Measurements from ENCODE around the gene PLA2G4B.

DNA sequence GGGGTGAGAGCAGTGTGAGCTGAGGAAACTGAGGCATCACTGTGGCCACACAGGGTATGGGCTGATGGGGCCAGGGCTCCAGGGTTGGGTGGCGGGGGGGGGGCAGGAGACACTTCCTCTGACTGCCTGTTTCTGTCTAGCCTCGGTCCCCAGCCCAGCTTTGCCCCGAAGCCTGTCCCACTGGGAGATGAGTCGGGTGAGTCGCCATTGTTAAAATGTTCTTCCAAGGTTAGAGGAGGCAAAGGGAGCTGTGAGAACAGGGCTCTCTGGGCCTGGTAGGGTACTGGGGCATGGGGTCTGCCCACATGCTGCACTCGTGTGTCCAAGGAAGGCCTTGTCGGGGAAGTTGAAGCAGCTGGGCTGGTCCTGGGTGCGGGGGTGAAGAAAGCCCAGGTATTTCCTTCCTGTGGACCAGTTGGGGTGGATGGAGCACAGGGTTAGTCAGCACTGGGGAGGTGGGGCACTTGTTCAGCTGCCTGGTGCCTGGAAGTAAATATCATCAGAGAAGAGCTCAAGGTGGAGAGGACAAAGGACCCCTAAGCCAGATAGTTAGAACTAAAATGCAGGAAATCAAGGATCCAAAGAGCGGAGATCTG lies 19.1 kb upstream of the PLA2G4B start:
- no peak for TF ChIP-seq RAD21 (IDR thresholded peaks at IDR 0.05; ENCODE audit: low read depth)
- TF ChIP-seq, protein P1, sequence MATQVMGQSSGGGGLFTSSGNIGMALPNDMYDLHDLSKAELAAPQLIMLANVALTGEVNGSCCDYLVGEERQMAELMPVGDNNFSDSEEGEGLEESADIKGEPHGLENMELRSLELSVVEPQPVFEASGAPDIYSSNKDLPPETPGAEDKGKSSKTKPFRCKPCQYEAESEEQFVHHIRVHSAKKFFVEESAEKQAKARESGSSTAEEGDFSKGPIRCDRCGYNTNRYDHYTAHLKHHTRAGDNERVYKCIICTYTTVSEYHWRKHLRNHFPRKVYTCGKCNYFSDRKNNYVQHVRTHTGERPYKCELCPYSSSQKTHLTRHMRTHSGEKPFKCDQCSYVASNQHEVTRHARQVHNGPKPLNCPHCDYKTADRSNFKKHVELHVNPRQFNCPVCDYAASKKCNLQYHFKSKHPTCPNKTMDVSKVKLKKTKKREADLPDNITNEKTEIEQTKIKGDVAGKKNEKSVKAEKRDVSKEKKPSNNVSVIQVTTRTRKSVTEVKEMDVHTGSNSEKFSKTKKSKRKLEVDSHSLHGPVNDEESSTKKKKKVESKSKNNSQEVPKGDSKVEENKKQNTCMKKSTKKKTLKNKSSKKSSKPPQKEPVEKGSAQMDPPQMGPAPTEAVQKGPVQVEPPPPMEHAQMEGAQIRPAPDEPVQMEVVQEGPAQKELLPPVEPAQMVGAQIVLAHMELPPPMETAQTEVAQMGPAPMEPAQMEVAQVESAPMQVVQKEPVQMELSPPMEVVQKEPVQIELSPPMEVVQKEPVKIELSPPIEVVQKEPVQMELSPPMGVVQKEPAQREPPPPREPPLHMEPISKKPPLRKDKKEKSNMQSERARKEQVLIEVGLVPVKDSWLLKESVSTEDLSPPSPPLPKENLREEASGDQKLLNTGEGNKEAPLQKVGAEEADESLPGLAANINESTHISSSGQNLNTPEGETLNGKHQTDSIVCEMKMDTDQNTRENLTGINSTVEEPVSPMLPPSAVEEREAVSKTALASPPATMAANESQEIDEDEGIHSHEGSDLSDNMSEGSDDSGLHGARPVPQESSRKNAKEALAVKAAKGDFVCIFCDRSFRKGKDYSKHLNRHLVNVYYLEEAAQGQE (IDR thresholded peaks at IDR 0.05; ENCODE audit: low read depth): no peak
